Erythroblast (primary cell): ENCODE measurements around the gene ZBTB39.

ENCODE experiments used
- GATA1 ChIP-seq: IDR thresholded peaks from 2 replicates; pipeline ENCODE4 v1.6.1; 2011; ENCODE audit warnings: low read depth, mild to moderate bottlenecking, control low read depth, low read length, moderate library complexity
- POLR2A ChIP-seq: IDR thresholded peaks from 2 replicates; pipeline ENCODE4 v1.6.1; 2011; ENCODE audit warnings: mild to moderate bottlenecking, low read length

- TF ChIP-seq POLR2A (peak; percentile 29), GATA1 (no peak)
Observed at GRCh38 chr12:57005980-57006808, at the start of gene ZBTB39.
